ENCODE results near the gene FEM1C.

DNA sequence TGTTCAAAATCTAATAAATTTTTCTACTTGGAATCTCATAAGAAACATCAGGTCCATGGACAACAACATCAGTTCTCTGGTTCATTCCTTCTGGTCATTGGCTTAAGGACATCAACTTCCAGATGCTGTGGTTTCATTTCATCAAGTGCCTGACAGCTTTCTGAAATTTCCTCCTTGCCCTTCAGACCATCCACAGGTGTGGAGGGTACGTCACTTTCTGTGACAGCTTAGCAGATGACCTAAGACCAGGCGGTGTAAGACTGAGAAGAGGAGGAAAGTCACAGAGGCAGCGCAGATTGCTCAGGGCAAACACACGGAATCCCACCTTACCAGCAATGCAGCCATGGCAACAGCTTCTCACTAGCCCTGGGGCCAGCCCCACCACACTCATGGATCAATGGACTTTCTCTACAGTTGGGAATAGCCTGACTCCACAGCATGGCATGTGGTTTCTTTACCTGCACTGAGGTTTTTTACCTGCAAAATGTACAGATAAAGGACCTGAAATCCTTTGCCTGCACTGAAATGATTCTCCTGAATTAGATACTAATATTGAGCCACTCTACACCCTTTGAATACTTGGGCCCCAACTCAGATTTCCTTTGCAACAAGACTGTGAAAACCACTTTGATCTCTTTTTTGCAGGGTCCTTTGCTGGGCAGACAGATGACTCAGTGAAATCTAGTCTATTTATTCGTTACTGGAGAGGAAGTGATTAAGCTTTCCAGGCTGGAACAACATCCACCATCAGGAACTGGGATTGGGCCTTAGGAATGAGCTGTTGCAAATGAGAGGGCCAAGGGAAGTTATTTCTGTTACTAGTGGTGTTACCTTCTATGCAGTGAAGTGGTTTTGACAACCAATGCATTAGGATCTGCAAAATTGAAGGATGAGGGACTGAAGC lies 30.8 kb upstream of the FEM1C start:
- TF ChIP-seq, protein P1, sequence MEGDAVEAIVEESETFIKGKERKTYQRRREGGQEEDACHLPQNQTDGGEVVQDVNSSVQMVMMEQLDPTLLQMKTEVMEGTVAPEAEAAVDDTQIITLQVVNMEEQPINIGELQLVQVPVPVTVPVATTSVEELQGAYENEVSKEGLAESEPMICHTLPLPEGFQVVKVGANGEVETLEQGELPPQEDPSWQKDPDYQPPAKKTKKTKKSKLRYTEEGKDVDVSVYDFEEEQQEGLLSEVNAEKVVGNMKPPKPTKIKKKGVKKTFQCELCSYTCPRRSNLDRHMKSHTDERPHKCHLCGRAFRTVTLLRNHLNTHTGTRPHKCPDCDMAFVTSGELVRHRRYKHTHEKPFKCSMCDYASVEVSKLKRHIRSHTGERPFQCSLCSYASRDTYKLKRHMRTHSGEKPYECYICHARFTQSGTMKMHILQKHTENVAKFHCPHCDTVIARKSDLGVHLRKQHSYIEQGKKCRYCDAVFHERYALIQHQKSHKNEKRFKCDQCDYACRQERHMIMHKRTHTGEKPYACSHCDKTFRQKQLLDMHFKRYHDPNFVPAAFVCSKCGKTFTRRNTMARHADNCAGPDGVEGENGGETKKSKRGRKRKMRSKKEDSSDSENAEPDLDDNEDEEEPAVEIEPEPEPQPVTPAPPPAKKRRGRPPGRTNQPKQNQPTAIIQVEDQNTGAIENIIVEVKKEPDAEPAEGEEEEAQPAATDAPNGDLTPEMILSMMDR (conservative IDR thresholded peaks at IDR 0.05; ENCODE audit: low read length) = no peak
- no peak for TF ChIP-seq EZH2phosphoT487 (IDR thresholded peaks at IDR 0.05; ENCODE audit: borderline replicate concordance, low read depth, low read length)
